ENCODE results near the gene PANK4. TPM values are rescaled to one million over a fixed set of nuclear protein-coding genes. Genes with fewer than 3 reads are reported as not detected.

PANK4 gene
- total and polyA plus RNA-seq, 9 of the 15 experiments (the other 6 are each of a cell fraction or from before 2014, with no cell fraction given), result 0.93 to 55.6 (median 31.5) TPM

GRCh38 chr1:2525572-2525919 lies 850 bp downstream of the PANK4 start (continued):
- TF ChIP-seq BACH1 (tag; IDR thresholded peaks at IDR 0.05) (no peak), GTF2F1 (IDR thresholded peaks at IDR 0.05; ENCODE audit: low read depth, low read length) (no peak), TCF3 (CRISPR knock-in tag; IDR thresholded peaks at IDR 0.05) (no peak), CEBPB (tag; IDR thresholded peaks at IDR 0.05) (no peak), DPF2 (IDR thresholded peaks at IDR 0.05) (no peak), ZNF347 (CRISPR knock-in tag; IDR thresholded peaks at IDR 0.05; ENCODE audit: low read depth) (no peak), L3MBTL2 (IDR thresholded peaks at IDR 0.05) (no peak), ZNF512 (tag; IDR thresholded peaks at IDR 0.05) (no peak), KLF16 (IDR thresholded peaks at IDR 0.05) (no peak), CAMTA2 (CRISPR knock-in tag; conservative IDR thresholded peaks at IDR 0.05) (no peak), SMAD4 (CRISPR knock-in tag; conservative IDR thresholded peaks at IDR 0.05) (no peak), VEZF1 (CRISPR knock-in tag; IDR thresholded peaks at IDR 0.05) (no peak), ZNF146 (CRISPR knock-in tag; IDR thresholded peaks at IDR 0.05; ENCODE audit: unreplicated experiment) (no peak), MAZ (CRISPR knock-in tag; conservative IDR thresholded peaks at IDR 0.05 in 1 of 2, IDR thresholded peaks at IDR 0.05 in 1 of 2) (no peak), ARID4B (CRISPR knock-in tag; IDR thresholded peaks at IDR 0.05) (peak; percentile 42; the same call in 1 of the 2 replicates), HLTF (IDR thresholded peaks at IDR 0.05) (no peak), ZNF707 (CRISPR knock-in tag; conservative IDR thresholded peaks at IDR 0.05) (no peak), ZNF324 (CRISPR knock-in tag; IDR thresholded peaks at IDR 0.05) (no peak), ZNF668 (CRISPR knock-in tag; IDR thresholded peaks at IDR 0.05) (no peak), ESRRB (CRISPR knock-in tag; IDR thresholded peaks at IDR 0.05; ENCODE audit: borderline replicate concordance) (no peak), MTA2 (IDR thresholded peaks at IDR 0.05; ENCODE audit: low read depth) (no peak), SLC30A9 (CRISPR knock-in tag; IDR thresholded peaks at IDR 0.05) (no peak), CBFA2T3 (IDR thresholded peaks at IDR 0.05) (no peak), MCM7 (IDR thresholded peaks at IDR 0.05) (no peak), MYNN (IDR thresholded peaks at IDR 0.05) (no peak), MYNN (CRISPR knock-in tag; IDR thresholded peaks at IDR 0.05) (no peak), ZNF140 (CRISPR knock-in tag; IDR thresholded peaks at IDR 0.05) (no peak)
